HT1080 (cell line): Measurements from ENCODE around the gene PRR33. TPM values are rescaled to one million over a fixed set of nuclear protein-coding genes. Genes with fewer than 3 reads are reported as not detected.

Experiments
- DNase-seq: peaks from one replicate; pipeline ENCODE4 v3.0.0-alpha.2; 2015; ENCODE audit warnings: low read depth
- total RNA-seq: library from RNA; depleted of rRNA; stranded (reverse); fragments of >200 nt; shearing (Covaris generic); gene quantifications from 2 replicates; pipeline ENCODE4 v1.2.3, GENCODE V29; 2014

PRR33 gene
- total RNA-seq, 1 experiment from 2014 or later, result not detected

GRCh38 chr11:1864831-1865665 lies 26.6 kb downstream of the PRR33 start:
- no peak for DNase-seq

- no peak for DNase-seq
These were observed 27.5 kb downstream of the PRR33 start for GRCh38 chr11:1864231-1864630.

GRCh38 chr11:1863352-1864216 lies 28.1 kb downstream of the PRR33 start:
- DNase-seq, result peak; percentile 89

- DNase-seq, result peak; percentile 85
These were observed 28.9 kb downstream of the PRR33 start for GRCh38 chr11:1862588-1863351.

GRCh38 chr11:1861435-1862411 lies 30.0 kb downstream of the PRR33 start:
- no peak for DNase-seq

GRCh38 chr11:1860108-1860507 lies 31.6 kb downstream of the PRR33 start:
- no peak for DNase-seq

- DNase-seq, result no peak
These were observed 32.7 kb downstream of the PRR33 start for GRCh38 chr11:1859004-1859403.

- DNase-seq, result no peak
These were observed 33.1 kb downstream of the PRR33 start for GRCh38 chr11:1858576-1858975.

- DNase-seq, result no peak
These were observed 33.5 kb downstream of the PRR33 start for GRCh38 chr11:1858154-1858553.

GRCh38 chr11:1857064-1857463 lies 34.6 kb downstream of the PRR33 start:
- no peak for DNase-seq

GRCh38 chr11:1856306-1857005 lies 35.2 kb downstream of the PRR33 start:
- DNase-seq, result no peak

GRCh38 chr11:1855886-1856265 lies 35.8 kb downstream of the PRR33 start:
- no peak for DNase-seq

GRCh38 chr11:1854949-1855885 lies 36.5 kb downstream of the PRR33 start:
- no peak for DNase-seq

- no peak for DNase-seq
These were observed 37.4 kb downstream of the PRR33 start for GRCh38 chr11:1854132-1854948.

- no peak for DNase-seq
These were observed 38.1 kb downstream of the PRR33 start for GRCh38 chr11:1853376-1854131.

- no peak for DNase-seq
These were observed 38.8 kb downstream of the PRR33 start, which contains the start of gene LSP1 for GRCh38 chr11:1852877-1853276. LSP1 (plus strand) TSS chr11:1853084; CDS start chr11:1853145, 61 bp downstream.
